AG04449 (cell line): Measurements from ENCODE around the gene CC2D2A.
"Not testable (repeated sequence)": the region's sequence is repeated elsewhere in the genome, so short reads cannot be mapped to it uniquely, and the experiment has no call there.

Source experiments
- CTCF ChIA-PET: fragments of 350-600 bp; formaldehyde crosslinking; extraction: SDS; loops from one replicate; lab custom pipeline; 2021; ENCODE audit warnings: antibody characterized with exemption; lab: Yijun Ruan, JAX
- POLR2A ChIA-PET: fragments of 400-600, 350-600 bp; formaldehyde crosslinking; extraction: SDS; loops from one replicate; lab custom pipeline; 2020; ENCODE audit warnings: antibody characterized with exemption, inconsistent platforms; lab: Yijun Ruan, JAX
- DNase-seq: peaks from one replicate; pipeline ENCODE4 v3.0.0-alpha.2; 2010; ENCODE audit warnings: low read depth, low spot score
- H3K4me3 ChIP-seq: 2 replicates; pipeline ENCODE4 v1.5.1; 2011; ENCODE audit warnings: low read depth, mild to moderate bottlenecking, control low read depth, low read length
- TF ChIP-seq, protein P1 (sequence below): IDR thresholded peaks from one replicate; pipeline ENCODE4 v1.5.1; 2011; ENCODE audit warnings: mild to moderate bottlenecking, moderate library complexity, low read length, control low read depth, inconsistent platforms; ENCODE audit not compliant: insufficient read depth; ENCODE audit errors: missing control alignments

CC2D2A gene

DNA sequence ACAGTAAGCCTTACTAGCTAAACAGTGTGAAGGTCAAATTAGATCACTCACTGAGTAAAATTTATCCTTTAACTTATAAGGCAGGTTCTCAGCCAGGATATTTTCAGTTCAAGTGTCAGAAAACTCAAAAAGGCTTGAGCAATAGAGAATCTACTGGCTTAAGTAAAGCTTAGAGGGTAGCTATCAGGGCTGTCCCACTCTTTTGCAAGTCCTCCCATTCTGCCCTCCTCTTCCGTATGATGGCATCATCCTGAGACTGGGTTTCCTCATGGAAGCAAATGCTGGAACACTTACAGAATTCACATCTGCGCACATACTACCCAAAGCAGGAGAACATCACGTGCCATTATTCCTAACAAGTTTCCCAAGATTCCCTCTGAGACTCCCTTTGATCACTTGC lies 130.5 kb downstream of the CC2D2A start:
- no peak overlapping the region for H3K4me3 ChIP-seq
- CTCF ChIA-PET: no interaction called here
- POLR2A ChIA-PET: no interaction called here
- TF ChIP-seq, protein P1, sequence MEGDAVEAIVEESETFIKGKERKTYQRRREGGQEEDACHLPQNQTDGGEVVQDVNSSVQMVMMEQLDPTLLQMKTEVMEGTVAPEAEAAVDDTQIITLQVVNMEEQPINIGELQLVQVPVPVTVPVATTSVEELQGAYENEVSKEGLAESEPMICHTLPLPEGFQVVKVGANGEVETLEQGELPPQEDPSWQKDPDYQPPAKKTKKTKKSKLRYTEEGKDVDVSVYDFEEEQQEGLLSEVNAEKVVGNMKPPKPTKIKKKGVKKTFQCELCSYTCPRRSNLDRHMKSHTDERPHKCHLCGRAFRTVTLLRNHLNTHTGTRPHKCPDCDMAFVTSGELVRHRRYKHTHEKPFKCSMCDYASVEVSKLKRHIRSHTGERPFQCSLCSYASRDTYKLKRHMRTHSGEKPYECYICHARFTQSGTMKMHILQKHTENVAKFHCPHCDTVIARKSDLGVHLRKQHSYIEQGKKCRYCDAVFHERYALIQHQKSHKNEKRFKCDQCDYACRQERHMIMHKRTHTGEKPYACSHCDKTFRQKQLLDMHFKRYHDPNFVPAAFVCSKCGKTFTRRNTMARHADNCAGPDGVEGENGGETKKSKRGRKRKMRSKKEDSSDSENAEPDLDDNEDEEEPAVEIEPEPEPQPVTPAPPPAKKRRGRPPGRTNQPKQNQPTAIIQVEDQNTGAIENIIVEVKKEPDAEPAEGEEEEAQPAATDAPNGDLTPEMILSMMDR: no peak
- no peak for DNase-seq

DNA sequence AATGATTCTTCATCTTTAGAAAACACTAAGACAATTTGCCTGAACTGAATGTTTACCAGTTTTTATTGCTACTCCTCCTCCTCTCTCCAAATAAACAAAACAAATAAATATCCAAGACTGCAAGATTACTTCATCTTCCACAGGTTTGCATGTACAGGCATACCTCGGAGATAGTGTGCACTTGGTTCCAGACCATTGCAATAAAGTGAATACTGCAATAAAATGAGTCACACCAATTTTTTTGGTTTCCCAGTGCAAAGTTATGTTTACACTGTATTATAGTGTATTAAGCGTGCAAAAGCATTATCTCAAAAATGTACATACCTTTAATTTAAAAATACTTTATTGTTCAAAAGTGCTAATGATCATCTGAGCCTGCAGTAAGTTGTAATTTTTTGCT lies 132.2 kb downstream of the CC2D2A start:
- ChIA-PET POLR2A (no interaction called here), CTCF (no interaction called here)
- no peak for DNase-seq
- H3K4me3 ChIP-seq: no peak overlapping the region
- TF ChIP-seq, protein P1: no peak

DNA sequence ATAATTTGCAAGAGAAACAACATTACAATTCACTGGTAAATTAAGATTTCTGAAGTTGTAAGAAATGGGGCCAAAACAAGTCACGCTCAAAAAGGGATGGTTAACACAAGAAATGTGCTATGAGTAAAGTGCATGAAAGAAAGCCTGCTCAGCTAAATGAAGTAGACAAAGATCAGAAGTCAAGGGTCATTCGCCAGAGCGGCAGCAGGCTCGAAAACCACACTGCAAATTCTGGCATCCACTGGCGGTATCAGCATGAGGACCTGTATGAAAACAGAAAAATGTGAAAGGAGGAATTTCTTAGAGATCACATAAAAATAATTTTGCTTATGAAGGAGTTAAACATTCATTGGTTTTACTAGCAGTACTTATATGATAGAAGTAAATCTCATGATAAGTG lies 135.9 kb downstream of the CC2D2A start:
- POLR2A ChIA-PET: no interaction called here

DNA sequence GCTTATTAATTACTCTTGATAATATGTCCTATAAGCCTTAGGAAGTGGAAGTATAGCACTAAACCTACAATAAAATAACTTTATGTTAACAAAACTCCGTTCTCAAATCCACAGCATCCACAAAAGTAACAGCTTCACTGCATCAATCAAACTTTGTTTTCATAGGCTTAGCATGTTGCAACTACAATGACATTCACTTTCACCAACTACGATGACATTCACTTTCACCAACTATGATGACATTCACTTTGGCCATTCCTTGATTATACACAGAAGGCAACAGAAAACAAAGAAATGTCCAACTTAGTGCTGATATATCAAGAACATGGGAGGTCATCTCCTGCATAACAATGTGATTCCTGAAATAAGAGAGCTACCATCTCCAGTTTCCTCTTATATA lies 141.2 kb downstream of the CC2D2A start:
- no peak overlapping the region for H3K4me3 ChIP-seq
- CTCF ChIA-PET: interaction anchor here (1.4 kb wide), 1 partner anchor 13 kb away, joined by 3 read pairs; no protein-coding TSS in a partner anchor
- TF ChIP-seq, protein P1: no peak
- POLR2A ChIA-PET: no interaction called here
- no peak for DNase-seq

More for the DNA sequence above, 135.9 kb downstream of the CC2D2A start:
- CTCF ChIA-PET: no interaction called here
- no peak for DNase-seq
- TF ChIP-seq, protein P1: no peak
- no peak overlapping the region for H3K4me3 ChIP-seq

DNA sequence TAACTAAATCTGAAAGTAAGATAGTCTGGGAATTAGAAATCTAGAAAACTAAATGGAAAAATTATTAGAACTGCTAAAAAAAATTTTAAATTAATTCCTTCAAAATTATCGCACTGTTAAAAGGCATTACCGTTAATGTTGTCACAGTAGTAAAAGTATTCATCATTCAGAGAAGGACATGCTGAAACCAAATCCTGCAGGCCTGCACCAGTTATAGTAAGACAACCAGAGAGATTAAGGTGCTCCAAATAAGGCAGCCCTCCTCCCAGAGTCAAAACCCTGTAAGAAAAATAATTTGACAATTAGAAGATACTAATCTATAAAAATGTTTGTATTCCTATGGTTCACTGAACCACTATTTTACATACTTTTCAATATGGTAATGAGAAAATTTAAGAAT lies 142.5 kb downstream of the CC2D2A start:
- TF ChIP-seq, protein P1: no peak
- no peak overlapping the region for H3K4me3 ChIP-seq
- CTCF ChIA-PET: no interaction called here
- POLR2A ChIA-PET: no interaction called here
- no peak for DNase-seq

DNA sequence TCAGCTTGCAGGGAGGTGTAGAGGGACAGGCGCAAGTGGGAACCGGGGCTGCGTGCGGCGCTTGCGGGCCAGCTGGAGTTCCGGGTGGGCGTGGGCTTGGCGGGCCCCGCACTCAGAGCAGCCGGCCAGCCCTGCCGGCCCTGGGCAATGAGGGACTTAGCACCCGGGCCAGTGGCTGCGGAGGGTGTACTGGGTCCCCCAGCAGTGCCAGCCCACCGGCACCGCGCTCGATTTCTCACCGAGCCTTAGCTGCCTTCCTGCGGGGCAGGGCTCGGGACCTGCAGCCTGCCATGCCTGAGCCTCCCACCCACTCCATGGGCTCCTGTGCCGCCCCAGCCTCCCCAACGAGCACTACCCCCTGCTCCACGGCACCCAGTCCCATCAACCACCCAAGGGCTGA lies 145.2 kb downstream of the CC2D2A start:
- H3K4me3 ChIP-seq, DNase-seq, CTCF ChIA-PET, POLR2A ChIA-PET: not testable (repeated sequence)

DNA sequence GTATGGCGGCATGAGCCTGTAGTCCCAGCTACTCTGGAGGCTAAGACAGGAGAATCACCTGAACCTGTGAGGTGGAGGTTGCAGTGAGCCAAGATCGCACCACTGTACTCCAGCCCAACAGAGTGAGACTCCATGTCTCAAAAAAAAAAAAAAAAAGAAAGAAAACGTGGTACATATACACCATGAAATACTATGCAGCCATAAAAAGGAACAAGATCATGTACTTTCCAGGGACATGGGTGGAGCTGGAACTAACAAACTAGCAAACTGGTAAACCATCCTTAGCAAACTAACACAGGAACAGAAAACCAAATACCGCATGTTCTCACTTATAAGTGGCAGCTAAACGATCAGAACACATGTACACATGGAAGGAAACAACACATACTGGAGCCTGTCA lies 147.7 kb downstream of the CC2D2A start:
- ChIA-PET CTCF (interaction anchor here (1.7 kb wide), 1 partner anchor 138 kb away, joined by 4 read pairs; no protein-coding TSS in a partner anchor), POLR2A (interaction anchor here (0.7 kb wide), 1 partner anchor 16 kb away, joined by 3 read pairs; no protein-coding TSS in a partner anchor)
- not testable (repeated sequence) for H3K4me3 ChIP-seq, DNase-seq
